Sigmoid colon (tissue), 4 donors: ENCODE data around the gene SMOC2.
A peak's percentile ranks its signal among the peaks of the same experiment; 100 is the strongest.

Experiments
- POLR2AphosphoS5 ChIP-seq, 4 donors: sonication (generic); formaldehyde crosslinking; IDR thresholded peaks; one replicate each; pipeline ENCODE4 v1.6.1; 2017; ENCODE audit warnings: antibody characterized with exemption in 4 of 4
- TF ChIP-seq, protein P1 (sequence below), 4 experiments: fragments of 450-650 bp in 3 of 4; fragments of 200-600 bp in 1 of 4; IDR thresholded peaks; one replicate each; pipeline ENCODE4 v1.5.1; 2016 to 2019; ENCODE audit warnings: antibody characterized with exemption in 4 of 4, mild to moderate bottlenecking in 3 of 4, moderate library complexity in 2 of 4

DNA sequence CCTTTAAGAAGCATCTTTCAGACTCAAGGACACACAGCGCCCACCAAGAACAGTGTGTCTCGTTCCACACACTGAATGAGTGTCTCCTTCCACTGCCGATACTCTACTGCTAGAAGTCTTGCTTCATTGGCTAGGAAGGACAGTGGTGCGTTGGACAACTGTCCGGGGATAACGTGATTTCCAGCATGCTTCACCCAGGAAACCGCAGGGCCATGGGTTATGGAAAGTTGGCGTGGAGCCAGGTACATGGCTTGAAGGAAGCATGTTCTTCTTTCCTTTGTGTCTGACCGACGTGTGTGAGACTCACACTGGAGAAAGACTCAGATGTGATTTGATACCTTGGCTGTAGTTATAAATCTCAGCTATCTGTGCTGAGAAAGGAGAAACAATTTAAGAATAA lies 73.2 kb downstream of the SMOC2 start:
- TF ChIP-seq, protein P1, sequence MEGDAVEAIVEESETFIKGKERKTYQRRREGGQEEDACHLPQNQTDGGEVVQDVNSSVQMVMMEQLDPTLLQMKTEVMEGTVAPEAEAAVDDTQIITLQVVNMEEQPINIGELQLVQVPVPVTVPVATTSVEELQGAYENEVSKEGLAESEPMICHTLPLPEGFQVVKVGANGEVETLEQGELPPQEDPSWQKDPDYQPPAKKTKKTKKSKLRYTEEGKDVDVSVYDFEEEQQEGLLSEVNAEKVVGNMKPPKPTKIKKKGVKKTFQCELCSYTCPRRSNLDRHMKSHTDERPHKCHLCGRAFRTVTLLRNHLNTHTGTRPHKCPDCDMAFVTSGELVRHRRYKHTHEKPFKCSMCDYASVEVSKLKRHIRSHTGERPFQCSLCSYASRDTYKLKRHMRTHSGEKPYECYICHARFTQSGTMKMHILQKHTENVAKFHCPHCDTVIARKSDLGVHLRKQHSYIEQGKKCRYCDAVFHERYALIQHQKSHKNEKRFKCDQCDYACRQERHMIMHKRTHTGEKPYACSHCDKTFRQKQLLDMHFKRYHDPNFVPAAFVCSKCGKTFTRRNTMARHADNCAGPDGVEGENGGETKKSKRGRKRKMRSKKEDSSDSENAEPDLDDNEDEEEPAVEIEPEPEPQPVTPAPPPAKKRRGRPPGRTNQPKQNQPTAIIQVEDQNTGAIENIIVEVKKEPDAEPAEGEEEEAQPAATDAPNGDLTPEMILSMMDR (IDR thresholded peaks at IDR 0.05), result no peak
- TF ChIP-seq POLR2AphosphoS5 (IDR thresholded peaks at IDR 0.05), result peak; percentile 10 to 47 (median 24)
